ENCODE results near the gene APMAP. TPM values are rescaled to one million over a fixed set of nuclear protein-coding genes. Genes with fewer than 3 reads are reported as not detected.

Gene APMAP
- total RNA-seq, 1 donor from 2014 or later: 71.7 TPM

DNA sequence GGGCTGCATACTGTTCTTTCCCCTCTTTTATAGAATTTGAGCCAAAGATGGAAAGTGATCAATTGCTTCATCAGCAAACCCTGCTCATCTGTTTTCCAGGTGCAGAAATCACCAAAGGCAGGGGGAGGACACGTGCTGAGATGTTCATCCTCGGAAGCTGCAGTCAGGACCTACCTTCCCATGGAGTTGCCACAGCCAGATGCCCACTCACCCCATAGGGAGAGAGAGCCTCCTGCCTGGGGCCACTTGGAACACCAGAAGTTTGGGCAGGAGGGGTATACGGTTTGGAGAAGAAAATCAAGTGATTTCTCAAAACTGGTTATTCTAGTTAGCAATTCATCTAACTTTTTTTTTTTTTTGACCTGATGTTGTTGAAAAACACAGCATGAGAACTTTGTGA lies 48.8 kb downstream of the APMAP start:
- H3K4me1 Mint-ChIP-seq: no peaks in the 10 kb centered on the region
- no peak for DNase-seq (ENCODE audit: low spot score)

DNA sequence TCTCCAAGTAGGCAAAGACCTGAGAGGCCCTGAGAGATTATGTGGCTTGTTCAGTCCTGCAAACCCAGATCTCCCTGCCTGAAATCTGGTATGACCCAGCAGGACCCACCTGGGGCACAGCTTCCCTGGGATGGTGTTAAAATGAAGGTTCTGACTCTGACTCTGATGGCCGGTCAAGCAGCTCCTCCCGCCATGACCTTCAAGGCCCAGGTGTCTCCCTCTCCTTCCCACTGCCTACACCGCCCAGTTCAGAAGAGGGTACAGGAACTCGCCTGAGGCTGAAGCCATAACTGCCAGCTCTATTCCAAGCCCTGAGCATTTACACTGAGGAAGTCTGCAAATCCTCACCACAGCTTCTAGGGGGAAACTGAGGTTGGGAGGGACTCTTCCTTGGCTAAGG lies 49.4 kb downstream of the APMAP start:
- H3K9me3 Mint-ChIP-seq: peaks cover 13% of the 10 kb centered on the region
- TF ChIP-seq EZH2phosphoT487 (IDR thresholded peaks at IDR 0.05): no peak
- TF ChIP-seq EZH2 (IDR thresholded peaks at IDR 0.05): no peak
- TF ChIP-seq, protein P1, sequence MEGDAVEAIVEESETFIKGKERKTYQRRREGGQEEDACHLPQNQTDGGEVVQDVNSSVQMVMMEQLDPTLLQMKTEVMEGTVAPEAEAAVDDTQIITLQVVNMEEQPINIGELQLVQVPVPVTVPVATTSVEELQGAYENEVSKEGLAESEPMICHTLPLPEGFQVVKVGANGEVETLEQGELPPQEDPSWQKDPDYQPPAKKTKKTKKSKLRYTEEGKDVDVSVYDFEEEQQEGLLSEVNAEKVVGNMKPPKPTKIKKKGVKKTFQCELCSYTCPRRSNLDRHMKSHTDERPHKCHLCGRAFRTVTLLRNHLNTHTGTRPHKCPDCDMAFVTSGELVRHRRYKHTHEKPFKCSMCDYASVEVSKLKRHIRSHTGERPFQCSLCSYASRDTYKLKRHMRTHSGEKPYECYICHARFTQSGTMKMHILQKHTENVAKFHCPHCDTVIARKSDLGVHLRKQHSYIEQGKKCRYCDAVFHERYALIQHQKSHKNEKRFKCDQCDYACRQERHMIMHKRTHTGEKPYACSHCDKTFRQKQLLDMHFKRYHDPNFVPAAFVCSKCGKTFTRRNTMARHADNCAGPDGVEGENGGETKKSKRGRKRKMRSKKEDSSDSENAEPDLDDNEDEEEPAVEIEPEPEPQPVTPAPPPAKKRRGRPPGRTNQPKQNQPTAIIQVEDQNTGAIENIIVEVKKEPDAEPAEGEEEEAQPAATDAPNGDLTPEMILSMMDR (IDR thresholded peaks at IDR 0.05): no peak
- no peak overlapping the region for H3K4me2 ChIP-seq

More for the DNA sequence above, 48.8 kb downstream of the APMAP start:
- no peaks in the 10 kb centered on the region for H3K79me2 ChIP-seq (ENCODE audit: low read depth)
- H3K36me3 Mint-ChIP-seq: no peaks in the 10 kb centered on the region
- peaks cover 13% of the 10 kb centered on the region for H3K9me3 Mint-ChIP-seq
- no peaks in the 10 kb centered on the region for H3K36me3 ChIP-seq
- H3K27ac Mint-ChIP-seq: no peak overlapping the region
- no peak overlapping the region for H3K27ac ChIP-seq
- no peaks in the 10 kb centered on the region for H3K27me3 ChIP-seq
- no peak overlapping the region for H2AFZ ChIP-seq (replicated peaks)
- H3K4me1 ChIP-seq: no peaks in the 10 kb centered on the region
- TF ChIP-seq EZH2phosphoT487 (IDR thresholded peaks at IDR 0.05) (no peak), EZH2 (IDR thresholded peaks at IDR 0.05) (no peak)
- TF ChIP-seq, protein P1 (IDR thresholded peaks at IDR 0.05): no peak
- H3K9ac ChIP-seq: no peak overlapping the region
- H3K4me3 ChIP-seq: no peak overlapping the region
- peaks cover 5% of the 10 kb centered on the region for H3K27me3 Mint-ChIP-seq (ENCODE audit: insufficient read depth, low read depth)
- H3K4me3 Mint-ChIP-seq: no peak overlapping the region
- no peaks in the 10 kb centered on the region for H3F3A ChIP-seq (ENCODE audit: low read depth)
- H3K9me3 ChIP-seq (ENCODE audit: low read depth): no peaks in the 10 kb centered on the region
- H4K20me1 ChIP-seq (ENCODE audit: low read depth): no peaks in the 10 kb centered on the region
- H3K4me2 ChIP-seq: no peak overlapping the region

GRCh38 chr20:24942679-24943078 lies 49.9 kb downstream of the APMAP start:
- no peak overlapping the region for H3K4me2 ChIP-seq
- no peaks in the 10 kb centered on the region for H3K4me1 ChIP-seq
- no peaks in the 10 kb centered on the region for H3F3A ChIP-seq (ENCODE audit: low read depth)
- H3K79me2 ChIP-seq (ENCODE audit: low read depth): no peaks in the 10 kb centered on the region
- no peaks in the 10 kb centered on the region for H4K20me1 ChIP-seq (ENCODE audit: low read depth)
- no peaks in the 10 kb centered on the region for H3K4me1 Mint-ChIP-seq
- H3K9ac ChIP-seq: no peak overlapping the region
- no peaks in the 10 kb centered on the region for H3K9me3 ChIP-seq (ENCODE audit: low read depth)
- H3K27ac ChIP-seq: no peak overlapping the region
- no peak overlapping the region for H3K4me3 Mint-ChIP-seq
- H3K27ac Mint-ChIP-seq: no peak overlapping the region
- H2AFZ ChIP-seq (replicated peaks): no peak overlapping the region
- H3K27me3 Mint-ChIP-seq (ENCODE audit: insufficient read depth, low read depth): peaks cover 2% of the 10 kb centered on the region
- no peak for TF ChIP-seq EZH2phosphoT487 (IDR thresholded peaks at IDR 0.05)
- TF ChIP-seq EZH2 (IDR thresholded peaks at IDR 0.05): no peak
- TF ChIP-seq, protein P1 (IDR thresholded peaks at IDR 0.05): no peak
- peaks cover 11% of the 10 kb centered on the region for H3K9me3 Mint-ChIP-seq
- no peak overlapping the region for H3K4me3 ChIP-seq
- no peaks in the 10 kb centered on the region for H3K36me3 ChIP-seq
- H3K27me3 ChIP-seq: no peaks in the 10 kb centered on the region
- no peaks in the 10 kb centered on the region for H3K36me3 Mint-ChIP-seq
- DNase-seq (ENCODE audit: low spot score): no peak

More for the DNA sequence above, 49.4 kb downstream of the APMAP start:
- no peaks in the 10 kb centered on the region for H3K36me3 Mint-ChIP-seq
- Histone ChIP-seq H2AFZ (replicated peaks) (no peak overlapping the region), H3K4me1 (no peaks in the 10 kb centered on the region), H3K4me3 (no peak overlapping the region), H3F3A (ENCODE audit: low read depth) (no peaks in the 10 kb centered on the region), H3K36me3 (no peaks in the 10 kb centered on the region), H3K9ac (no peak overlapping the region), H3K27ac (no peak overlapping the region), H4K20me1 (ENCODE audit: low read depth) (no peaks in the 10 kb centered on the region), H3K27me3 (no peaks in the 10 kb centered on the region), H3K79me2 (ENCODE audit: low read depth) (no peaks in the 10 kb centered on the region), H3K9me3 (ENCODE audit: low read depth) (no peaks in the 10 kb centered on the region)
- DNase-seq (ENCODE audit: low spot score): no peak
- peaks cover 5% of the 10 kb centered on the region for H3K27me3 Mint-ChIP-seq (ENCODE audit: insufficient read depth, low read depth)
- no peak overlapping the region for H3K27ac Mint-ChIP-seq
- H3K4me1 Mint-ChIP-seq: no peaks in the 10 kb centered on the region
- H3K4me3 Mint-ChIP-seq: no peak overlapping the region

Measured in neural progenitor cell (in vitro differentiated cells).